H1 (cell line): ENCODE results near the gene LIG4. TPM values are rescaled to one million over a fixed set of nuclear protein-coding genes. Genes with fewer than 3 reads are reported as not detected.

Experiments used
- CTCF ChIA-PET: fragments of 300-600 bp; sonication (Branson Sonifier 250); formaldehyde crosslinking; loops from one replicate; lab custom pipeline; 2021; ENCODE audit not compliant: partially characterized antibody; lab: Charles Lee
- POLR2A ChIA-PET: fragments of 300-600 bp; sonication (Branson Sonifier 250); formaldehyde crosslinking; loops from one replicate; lab custom pipeline; 2021; ENCODE audit warnings: inconsistent platforms; ENCODE audit not compliant: partially characterized antibody; lab: Charles Lee
- DNase-seq, 2 experiments: peaks; one replicate each; pipeline versions ENCODE4 v3.0.0 to v3.0.0-alpha.2; 2010 to 2022; ENCODE audit warnings: low spot score in 2 of 2, low read depth in 1 of 2, mixed read lengths in 1 of 2
- FAIRE-seq: peaks from 2 replicates; lab custom pipeline; 2011; peaks lifted over from hg19 to GRCh38; lab: Jason Lieb, UNC
- H2AFZ ChIP-seq: 2 replicates; pipeline ENCODE4 v1.8.1; 2012; ENCODE audit warnings: low read length, inconsistent platforms
- H2AK5ac ChIP-seq: 2 replicates; pipeline ENCODE4 v1.6.1; 2013; ENCODE audit warnings: low read depth, low read length
- H2BK120ac ChIP-seq: replicated peaks from 2 replicates; pipeline ENCODE3; 2013; ENCODE audit warnings: low read depth, low read length, inconsistent platforms
- H2BK12ac ChIP-seq: 2 replicates; pipeline ENCODE4 v1.6.1; 2013; ENCODE audit warnings: low read depth, low read length
- H2BK15ac ChIP-seq: 2 replicates; pipeline ENCODE4 v1.6.1; 2013; ENCODE audit warnings: low read length
- H2BK20ac ChIP-seq: 2 replicates; pipeline ENCODE4 v1.6.1; 2013; ENCODE audit warnings: low read length
- H2BK5ac ChIP-seq: 2 replicates; pipeline ENCODE4 v1.6.1; 2013; ENCODE audit warnings: low read depth, low read length
- H3K14ac ChIP-seq: 2 replicates; pipeline ENCODE4 v1.6.1; 2013; ENCODE audit warnings: inconsistent platforms; ENCODE audit not compliant: insufficient read length
- H3K18ac ChIP-seq: 2 replicates; pipeline ENCODE4 v1.6.1; 2013; ENCODE audit warnings: low read length; ENCODE audit errors: extremely low read depth
- H3K23ac ChIP-seq: 2 replicates; pipeline ENCODE4 v1.6.1; 2013; ENCODE audit warnings: inconsistent platforms; ENCODE audit not compliant: insufficient read length
- H3K23me2 ChIP-seq: 2 replicates; pipeline ENCODE4 v1.6.1; 2013; ENCODE audit warnings: low read depth, low read length
- H3K27ac ChIP-seq: 2 replicates; pipeline ENCODE4 v1.6.1; 2011; ENCODE audit warnings: low read depth, low read length, inconsistent platforms
- H3K27me3 ChIP-seq, 4 experiments: replicated peaks in 1 of 4; 1 replicate in 1 of 4; 2 replicates in 3 of 4; pipeline versions ENCODE4 v1.6.1 to v1.8.1; 2011 to 2013; ENCODE audit warnings: low read length in 3 of 4, mild to moderate bottlenecking in 3 of 4, inconsistent platforms in 2 of 4, mixed read lengths in 2 of 4, moderate library complexity in 1 of 4; ENCODE audit not compliant: control insufficient read depth in 3 of 4, insufficient read depth in 3 of 4; ENCODE audit errors: extremely low read depth in 1 of 4
- H3K36me3 ChIP-seq, 4 experiments: 2 replicates each; pipeline versions ENCODE4 v1.6.1 to v1.8.1; 2011 to 2013; ENCODE audit warnings: mild to moderate bottlenecking in 4 of 4, low read length in 3 of 4, moderate library complexity in 2 of 4, control low read depth in 1 of 4, inconsistent platforms in 1 of 4; ENCODE audit not compliant: insufficient read depth in 4 of 4, control insufficient read depth in 2 of 4
- H3K4ac ChIP-seq: replicated peaks from 2 replicates; pipeline ENCODE3; 2013; ENCODE audit warnings: low read length, low read depth, mixed read lengths, inconsistent platforms; ENCODE audit not compliant: insufficient read length
- H3K4me1 ChIP-seq, 4 experiments: replicated peaks in 1 of 4; 1 replicate in 1 of 4; 2 replicates in 3 of 4; pipeline versions ENCODE4 v1.6.1 to v1.8.1; 2011 to 2013; ENCODE audit warnings: low read length in 3 of 4, inconsistent platforms in 2 of 4, mixed read lengths in 1 of 4; ENCODE audit not compliant: insufficient read depth in 4 of 4, control insufficient read depth in 3 of 4
- H3K4me2 ChIP-seq, 2 experiments: 2 replicates each; pipeline versions ENCODE4 v1.6.1 to v1.8.1; 2011 to 2013; ENCODE audit warnings: low read depth in 2 of 2, low read length in 2 of 2, control low read depth in 1 of 2, inconsistent platforms in 1 of 2, mild to moderate bottlenecking in 1 of 2; ENCODE audit not compliant: insufficient read depth in 1 of 2
- H3K4me3 ChIP-seq, 4 experiments: fragments of 200-600, 300-600 bp in 1 of 4; sonication (generic), shearing (Covaris generic), sonication (Bioruptor Twin) in 1 of 4; 2 replicates each; pipeline versions ENCODE4 v1.5.1 to v1.8.1; 2011 to 2016; ENCODE audit warnings: low read length in 4 of 4, low read depth in 3 of 4, control low read depth in 2 of 4, inconsistent platforms in 2 of 4, mild to moderate bottlenecking in 2 of 4, mixed read lengths in 1 of 4, moderate library complexity in 1 of 4; ENCODE audit not compliant: insufficient read depth in 2 of 4; ENCODE audit errors: extremely low read depth in 1 of 4
- H3K56ac ChIP-seq: replicated peaks from 2 replicates; pipeline ENCODE3; 2013; ENCODE audit warnings: low read depth, mild to moderate bottlenecking, mixed read lengths, low read length, inconsistent platforms; ENCODE audit not compliant: insufficient read length
- H3K79me1 ChIP-seq: 2 replicates; pipeline ENCODE4 v1.6.1; 2013; ENCODE audit warnings: low read depth, low read length, control low read depth
- H3K79me2 ChIP-seq, 2 experiments: 2 replicates each; pipeline versions ENCODE4 v1.6.1 to v1.8.1; 2012 to 2013; ENCODE audit warnings: low read length in 2 of 2, mild to moderate bottlenecking in 2 of 2, inconsistent platforms in 1 of 2; ENCODE audit not compliant: insufficient read depth in 2 of 2, control insufficient read depth in 1 of 2
- H3K9ac ChIP-seq, 4 experiments: replicated peaks in 1 of 4; 1 replicate in 1 of 4; 2 replicates in 3 of 4; pipeline versions ENCODE4 v1.6.1 to v1.8.1; 2011 to 2013; ENCODE audit warnings: low read depth in 3 of 4, low read length in 3 of 4, control low read depth in 2 of 4, mild to moderate bottlenecking in 2 of 4, moderate library complexity in 2 of 4, inconsistent platforms in 1 of 4; ENCODE audit errors: extremely low read depth in 1 of 4
- H3K9me3 ChIP-seq, 2 experiments: 2 replicates each; pipeline versions ENCODE4 v1.6.1 to v1.8.1; 2012 to 2013; ENCODE audit warnings: mild to moderate bottlenecking in 2 of 2, moderate library complexity in 2 of 2, control low read depth in 1 of 2, inconsistent platforms in 1 of 2, low read depth in 1 of 2, low read length in 1 of 2, mixed read lengths in 1 of 2; ENCODE audit not compliant: insufficient read depth in 2 of 2
- H4K20me1 ChIP-seq, 2 experiments: replicated peaks in 1 of 2; 2 replicates each; pipeline versions ENCODE3 to v1.8.1; 2011 to 2013; ENCODE audit warnings: inconsistent platforms in 2 of 2, low read length in 2 of 2, mild to moderate bottlenecking in 1 of 2; ENCODE audit not compliant: insufficient read depth in 2 of 2, control insufficient read depth in 1 of 2
- H4K5ac ChIP-seq: 2 replicates; pipeline ENCODE4 v1.6.1; 2013; ENCODE audit warnings: low read length, low read depth, mixed read lengths, inconsistent platforms; ENCODE audit not compliant: insufficient read length
- H4K8ac ChIP-seq: 2 replicates; pipeline ENCODE4 v1.8.0; 2013; ENCODE audit warnings: mild to moderate bottlenecking, moderate library complexity, low read length, inconsistent platforms; ENCODE audit not compliant: insufficient read depth; ENCODE audit errors: extremely low read depth
- H4K91ac ChIP-seq: replicated peaks from 2 replicates; pipeline ENCODE3; 2013; ENCODE audit warnings: low read length, mixed read lengths, inconsistent platforms; ENCODE audit not compliant: insufficient read length
- EGR1 ChIP-seq: IDR thresholded peaks from 2 replicates; pipeline ENCODE4 v1.6.1; 2011; ENCODE audit warnings: low read depth, low read length, borderline replicate concordance
- KDM5A ChIP-seq: fragments of 200-600 bp; IDR thresholded peaks from 2 replicates; pipeline ENCODE4 v1.7.1; 2012; ENCODE audit warnings: mild to moderate bottlenecking, low read length, inconsistent platforms, mixed read lengths
- WGBS, 2 experiments: shearing (Covaris generic) in 1 of 2; methylation state at CpG; one replicate each; pipeline versions ENCODE4 v1.1.6 to v1.1.7; 2013 to 2015; ENCODE audit warnings: low lambda C conversion rate in 2 of 2, mixed read lengths in 2 of 2, inconsistent platforms in 1 of 2, low coverage in 1 of 2, missing lambda C conversion rate in 1 of 2; ENCODE audit not compliant: insufficient replicate concordance in 2 of 2, insufficient coverage in 1 of 2, insufficient read length in 1 of 2; ENCODE audit errors: extremely low coverage in 1 of 2, missing lambda C conversion rate in 1 of 2; 5-methylcytosine and 5-hydroxymethylcytosine counted together
- polyA plus RNA-seq, 7 experiments: library from polyadenylated mRNA; depleted of rRNA in 3 of 7; stranded (reverse) in 5 of 7; unstranded in 2 of 7; fragments of >200 nt in 5 of 7; fragments of 200-250 nt in 2 of 7; gene quantifications; 1 replicate in 5 of 7; 2 replicates in 1 of 7; 4 replicates in 1 of 7; pipeline versions ENCODE4 v1.2.1 to v1.2.3, GENCODE V29; 2011 to 2013; ENCODE audit warnings: missing spikeins in 2 of 7, mixed read lengths in 2 of 7
- total RNA-seq: library from RNA; stranded (reverse); fragmentation: NEBNext Ultra II Directional; extraction: Animal tissue kit (Norgen Biotek cat#: 25700); gene quantifications from 2 replicates; pipeline ENCODE4 v1.2.1, GENCODE V29; 2021

LIG4 gene
- total and polyA plus RNA-seq, 2 of the 8 experiments (the other 6 are each of a cell fraction or from before 2014, with no cell fraction given), result 1.1 to 4.5 TPM

DNA sequence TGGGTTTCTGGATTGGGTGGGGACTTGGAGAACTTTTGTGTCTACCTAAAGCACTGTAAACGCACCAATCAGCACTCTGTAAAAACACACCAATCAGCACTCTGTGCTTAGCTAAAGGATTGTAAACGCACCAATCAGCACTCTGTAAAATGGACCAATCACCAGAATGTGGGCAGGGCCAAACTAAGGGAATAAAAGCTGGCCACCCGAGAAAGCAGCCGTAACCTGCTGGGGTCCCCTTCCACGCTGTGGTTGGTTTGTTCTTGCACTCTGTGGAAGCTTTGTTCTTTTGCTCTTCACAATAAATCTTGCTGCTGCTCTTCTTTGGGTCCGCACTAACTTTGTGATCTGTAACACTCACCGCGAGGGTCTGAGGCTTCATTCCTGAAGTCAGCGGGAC, 37.3 kb downstream of the LIG4 start:
- no peak overlapping the region for H3K4ac ChIP-seq
- H3K14ac ChIP-seq, result no peak overlapping the region
- ChIA-PET POLR2A (interaction anchor here (1.1 kb wide), 1 partner anchor 42 kb away, joined by 3 read pairs; no protein-coding TSS in a partner anchor), CTCF (interaction anchor here (0.6 to 1.8 kb wide), 4 partner anchors 9 to 784 kb away, joined by 3 to 4 read pairs (median 4); no protein-coding TSS in a partner anchor)
- H3K27ac ChIP-seq, result no peak overlapping the region
- FAIRE-seq (no peak), DNase-seq (no peak)
- H4K5ac ChIP-seq, result no peak overlapping the region
- H3K9ac ChIP-seq, result no peak overlapping the region
- 85% methylated on average over 9 of the region's 9 CpGs; no CpG with 5 or more reads in 1 of the 2 experiments for WGBS, 2 experiments
- no peaks in the 10 kb centered on the region for H3K36me3 ChIP-seq
- no peak overlapping the region for H2AFZ ChIP-seq
- H2BK5ac ChIP-seq, result no peak overlapping the region
- no peaks in the 10 kb centered on the region for H3K23me2 ChIP-seq
- no peak overlapping the region for H2BK12ac ChIP-seq
- H3K79me1 ChIP-seq, result no peaks in the 10 kb centered on the region
- TF ChIP-seq KDM5A (no peak), EGR1 (no peak)
- no peak overlapping the region for H2BK15ac ChIP-seq
- no peak overlapping the region for H3K18ac ChIP-seq
- no peak overlapping the region for H3K4me2 ChIP-seq
- H4K91ac ChIP-seq, result no peak overlapping the region
- H4K20me1 ChIP-seq, result no peaks in the 10 kb centered on the region
- no peak overlapping the region for H3K23ac ChIP-seq
- H4K8ac ChIP-seq, result no peak overlapping the region
- H3K9me3 ChIP-seq, result no peaks in the 10 kb centered on the region
- H3K4me1 ChIP-seq, result no peaks in the 10 kb centered on the region
- H3K56ac ChIP-seq, result no peak overlapping the region
- no peak overlapping the region for H3K4me3 ChIP-seq
- no peak overlapping the region for H2BK120ac ChIP-seq
- no peak overlapping the region for H2BK20ac ChIP-seq
- no peaks in the 10 kb centered on the region for H3K79me2 ChIP-seq
- no peaks in the 10 kb centered on the region for H3K27me3 ChIP-seq
- H2AK5ac ChIP-seq, result no peak overlapping the region
